Epithelial cell of prostate (primary cell): ENCODE data around the gene STYXL2.

ENCODE experiments used
- DNase-seq: peaks from one replicate; pipeline ENCODE4 v3.0.0-alpha.2; 2011; ENCODE audit warnings: low read depth, low spot score
- H3K27ac ChIP-seq: fragments of 450-650 bp; 2 replicates; pipeline ENCODE4 v1.5.1; 2017; ENCODE audit warnings: mild to moderate bottlenecking

The STYXL2 gene

GRCh38 chr1:167093846-167094516 lies at the start of gene STYXL2:
TSS of gene STYXL2 (plus strand) at chr1:167094075. CDS start at chr1:167094850, 775 bp downstream.
- H3K27ac ChIP-seq = no peak within 1 kb of the TSS
- no peak for DNase-seq

- H3K27ac ChIP-seq = no peak overlapping the region
- no peak for DNase-seq
Observed at GRCh38 chr1:167051907-167052306, 42.0 kb upstream of the STYXL2 start.

- H3K27ac ChIP-seq = no peak overlapping the region
- DNase-seq = no peak
Observed at GRCh38 chr1:167052389-167052788, 41.5 kb upstream of the STYXL2 start.

GRCh38 chr1:167054531-167054930 lies 39.3 kb upstream of the STYXL2 start:
- no peak overlapping the region for H3K27ac ChIP-seq
- no peak for DNase-seq

- H3K27ac ChIP-seq = no peak overlapping the region
- DNase-seq = no peak
Observed at GRCh38 chr1:167054946-167055630, 38.8 kb upstream of the STYXL2 start.

- no peak for DNase-seq
- no peak overlapping the region for H3K27ac ChIP-seq
Observed at GRCh38 chr1:167056529-167057231, 37.2 kb upstream of the STYXL2 start.

- DNase-seq = no peak
- H3K27ac ChIP-seq = no peak overlapping the region
Observed at GRCh38 chr1:167057241-167057688, 36.6 kb upstream of the STYXL2 start.

- no peak overlapping the region for H3K27ac ChIP-seq
- DNase-seq = no peak
Observed at GRCh38 chr1:167059045-167059808, 34.6 kb upstream of the STYXL2 start.

- no peak for DNase-seq
- H3K27ac ChIP-seq = no peak overlapping the region
Observed at GRCh38 chr1:167059809-167060107, 34.1 kb upstream of the STYXL2 start.

- DNase-seq = no peak
- H3K27ac ChIP-seq = no peak overlapping the region
Observed at GRCh38 chr1:167060141-167061072, 33.5 kb upstream of the STYXL2 start.

- H3K27ac ChIP-seq = no peak overlapping the region
- DNase-seq = no peak
Observed at GRCh38 chr1:167061073-167061464, 32.8 kb upstream of the STYXL2 start.

- no peak for DNase-seq
- no peak overlapping the region for H3K27ac ChIP-seq
Observed at GRCh38 chr1:167064621-167065020, 29.3 kb upstream of the STYXL2 start.

- no peak for DNase-seq
- H3K27ac ChIP-seq = no peak overlapping the region
Observed at GRCh38 chr1:167065471-167065870, 28.4 kb upstream of the STYXL2 start.

- H3K27ac ChIP-seq = no peak overlapping the region
- DNase-seq = no peak
Observed at GRCh38 chr1:167066333-167067122, 27.3 kb upstream of the STYXL2 start.

GRCh38 chr1:167067904-167068303 lies 26.0 kb upstream of the STYXL2 start:
- DNase-seq = no peak
- H3K27ac ChIP-seq = no peak overlapping the region

GRCh38 chr1:167068761-167069160 lies 25.1 kb upstream of the STYXL2 start:
- H3K27ac ChIP-seq = no peak overlapping the region
- no peak for DNase-seq

- no peak for DNase-seq
- no peak overlapping the region for H3K27ac ChIP-seq
Observed at GRCh38 chr1:167071286-167071685, 22.6 kb upstream of the STYXL2 start.

- H3K27ac ChIP-seq = no peak overlapping the region
- DNase-seq = no peak
Observed at GRCh38 chr1:167076136-167076710, 17.7 kb upstream of the STYXL2 start.
